ENCODE data around the gene TCF23.

DNA sequence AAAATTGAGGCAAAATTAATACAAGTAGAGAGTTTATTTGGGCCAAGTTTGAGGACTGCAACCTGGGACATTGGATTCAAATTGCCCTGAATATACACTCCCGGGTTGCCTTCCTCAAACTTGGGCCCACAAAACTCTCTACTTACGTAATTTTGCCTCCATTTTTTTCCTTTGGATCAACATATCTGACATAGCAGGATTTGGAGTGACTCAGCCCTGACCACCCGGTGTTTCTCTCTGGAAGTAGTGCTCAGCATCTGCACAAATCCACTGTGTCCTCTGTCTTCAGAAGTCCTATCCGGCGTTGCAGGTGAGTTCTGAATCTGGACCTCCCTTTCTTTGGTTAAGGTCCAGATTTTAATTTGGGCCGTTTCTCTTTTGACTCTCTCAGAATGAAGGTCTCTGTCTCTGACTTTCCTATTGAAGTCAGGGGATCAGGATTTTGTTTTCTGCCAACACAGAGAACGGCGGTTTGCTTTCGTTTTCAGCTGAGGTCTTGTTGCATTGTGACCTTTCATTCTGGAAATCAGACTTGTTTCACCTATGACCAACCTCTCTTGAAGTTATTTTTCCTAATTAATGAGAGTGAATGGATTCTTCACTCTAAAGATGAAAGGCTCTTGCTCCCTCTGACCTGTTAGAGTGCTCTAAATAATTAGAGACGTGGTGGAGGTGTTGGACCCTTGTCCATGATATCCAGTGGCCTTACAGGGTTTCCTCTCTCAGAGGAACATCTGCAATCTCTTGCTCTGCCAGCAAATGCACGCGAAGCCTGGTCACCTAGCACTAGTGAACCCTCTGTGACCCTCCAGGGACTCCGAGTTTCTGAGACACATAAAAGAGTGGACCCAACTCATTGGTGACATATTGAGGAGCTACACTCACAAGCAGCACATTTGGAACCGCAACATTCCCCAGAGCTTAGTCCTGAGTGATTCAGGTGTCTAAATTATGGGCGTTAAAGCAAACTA, 13.6 kb downstream of the TCF23 start:
- TF ChIP-seq POLR2A (IDR thresholded peaks at IDR 0.05): no peak
- TF ChIP-seq, protein P1, sequence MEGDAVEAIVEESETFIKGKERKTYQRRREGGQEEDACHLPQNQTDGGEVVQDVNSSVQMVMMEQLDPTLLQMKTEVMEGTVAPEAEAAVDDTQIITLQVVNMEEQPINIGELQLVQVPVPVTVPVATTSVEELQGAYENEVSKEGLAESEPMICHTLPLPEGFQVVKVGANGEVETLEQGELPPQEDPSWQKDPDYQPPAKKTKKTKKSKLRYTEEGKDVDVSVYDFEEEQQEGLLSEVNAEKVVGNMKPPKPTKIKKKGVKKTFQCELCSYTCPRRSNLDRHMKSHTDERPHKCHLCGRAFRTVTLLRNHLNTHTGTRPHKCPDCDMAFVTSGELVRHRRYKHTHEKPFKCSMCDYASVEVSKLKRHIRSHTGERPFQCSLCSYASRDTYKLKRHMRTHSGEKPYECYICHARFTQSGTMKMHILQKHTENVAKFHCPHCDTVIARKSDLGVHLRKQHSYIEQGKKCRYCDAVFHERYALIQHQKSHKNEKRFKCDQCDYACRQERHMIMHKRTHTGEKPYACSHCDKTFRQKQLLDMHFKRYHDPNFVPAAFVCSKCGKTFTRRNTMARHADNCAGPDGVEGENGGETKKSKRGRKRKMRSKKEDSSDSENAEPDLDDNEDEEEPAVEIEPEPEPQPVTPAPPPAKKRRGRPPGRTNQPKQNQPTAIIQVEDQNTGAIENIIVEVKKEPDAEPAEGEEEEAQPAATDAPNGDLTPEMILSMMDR (IDR thresholded peaks at IDR 0.05): no peak

Data from lower leg skin (tissue), 3 donors.